ENCODE results near the gene HAUS8. TPM values are rescaled to one million over a fixed set of nuclear protein-coding genes. Genes with fewer than 3 reads are reported as not detected.

Gene HAUS8
- total and polyA plus RNA-seq, 10 of the 15 experiments (the other 5 are each of a cell fraction or from before 2014, with no cell fraction given) = 22.7 to 43.9 (median 34.4) TPM

DNA sequence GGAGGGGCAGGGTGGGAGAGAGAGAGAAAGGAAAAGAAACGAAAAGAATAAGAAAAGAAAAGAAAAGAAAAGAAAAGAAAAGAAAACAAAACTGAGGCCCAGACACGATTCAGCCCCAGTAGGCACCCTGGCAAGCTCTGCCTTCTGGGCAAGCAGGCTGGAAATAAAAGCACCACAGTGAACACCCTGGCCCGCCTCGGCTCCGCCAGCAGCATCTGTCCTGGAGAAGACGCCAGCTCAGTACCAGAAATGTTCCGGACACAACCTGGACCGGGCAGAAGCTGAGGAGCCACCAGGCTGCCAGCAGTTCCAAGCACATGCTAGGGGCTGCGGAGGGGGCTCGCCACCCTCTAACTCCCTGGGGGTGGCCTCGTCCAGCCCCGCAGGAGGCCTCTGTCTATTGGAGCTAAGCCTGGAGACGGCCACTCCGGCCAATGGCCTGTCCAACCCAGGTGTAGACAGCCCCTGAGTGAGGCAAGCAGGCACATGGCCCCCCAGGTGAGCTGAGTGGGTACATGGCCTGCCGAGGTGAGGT is 37.2 kb downstream of the HAUS8 start (continued):
- TF ChIP-seq NRF1 (conservative IDR thresholded peaks at IDR 0.05; ENCODE audit: low read depth, low read length) (no peak), TCF3 (IDR thresholded peaks at IDR 0.05; ENCODE audit: borderline replicate concordance, insufficient read depth, low read depth, low read length) (no peak), BRCA1 (IDR thresholded peaks at IDR 0.05; ENCODE audit: low read depth, low read length) (no peak), STAT1 (conservative IDR thresholded peaks at IDR 0.05) (no peak)
- TF ChIP-seq, protein P1, sequence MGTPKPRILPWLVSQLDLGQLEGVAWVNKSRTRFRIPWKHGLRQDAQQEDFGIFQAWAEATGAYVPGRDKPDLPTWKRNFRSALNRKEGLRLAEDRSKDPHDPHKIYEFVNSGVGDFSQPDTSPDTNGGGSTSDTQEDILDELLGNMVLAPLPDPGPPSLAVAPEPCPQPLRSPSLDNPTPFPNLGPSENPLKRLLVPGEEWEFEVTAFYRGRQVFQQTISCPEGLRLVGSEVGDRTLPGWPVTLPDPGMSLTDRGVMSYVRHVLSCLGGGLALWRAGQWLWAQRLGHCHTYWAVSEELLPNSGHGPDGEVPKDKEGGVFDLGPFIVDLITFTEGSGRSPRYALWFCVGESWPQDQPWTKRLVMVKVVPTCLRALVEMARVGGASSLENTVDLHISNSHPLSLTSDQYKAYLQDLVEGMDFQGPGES (IDR thresholded peaks at IDR 0.05) = no peak

DNA sequence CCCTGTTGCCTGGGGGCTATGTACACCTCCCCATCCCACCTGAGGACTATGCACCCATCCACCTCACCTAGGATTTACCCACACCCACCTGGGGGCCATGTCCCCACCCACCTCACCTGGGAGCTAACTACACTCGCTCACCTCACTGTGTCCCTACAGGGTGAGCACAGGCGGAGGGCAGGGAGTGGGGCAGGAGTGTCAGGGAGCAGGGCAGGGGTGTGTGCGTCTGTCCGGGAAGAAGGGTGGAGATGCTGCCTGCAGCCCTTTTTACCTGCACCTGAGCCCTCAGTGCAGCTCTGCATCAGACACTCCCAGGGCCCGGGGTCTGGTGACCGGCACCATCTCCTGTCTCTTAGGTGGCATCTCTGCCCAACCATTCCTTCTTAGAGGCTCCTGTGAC is 38.1 kb downstream of the HAUS8 start:
- in situ Hi-C loops (cut with MboI) (no loop called here), intact Hi-C loops (cut with micrococcal nuclease; ENCODE audit: unreplicated experiment) (no loop called here)
- no peak overlapping the region for H2AFZ ChIP-seq (ENCODE audit: control insufficient read depth, low read depth, low read length)
- no peak overlapping the region for H3K4me3 ChIP-seq
- ATAC-seq (no peak), DNase-seq (ENCODE audit: low read depth, low spot score) (no peak), FAIRE-seq (no peak)
- ChIA-PET SMC1A (ENCODE audit: uncharacterized antibody, unreplicated experiment) (no interaction called here), POLR2A (no interaction called here), CTCF (no interaction called here), RAD21 (ENCODE audit: unreplicated experiment) (no interaction called here)
- no peaks in the 10 kb centered on the region for H3K9me3 ChIP-seq (replicated peaks; ENCODE audit: control insufficient read depth, insufficient read depth, low read length)
- H3K36me3 ChIP-seq (ENCODE audit: control insufficient read depth in 2 of 2, insufficient read depth in 2 of 2, low read length in 1 of 2) = no peaks in the 10 kb centered on the region; a peak in 1 of 4 replicates
- no peak overlapping the region for H3K9ac ChIP-seq (ENCODE audit: control insufficient read depth, insufficient read depth, low read length)
- no peak for TF ChIP-seq RCOR1 (conservative IDR thresholded peaks at IDR 0.05; ENCODE audit: low read depth, low read length)
- TF ChIP-seq, protein P2, sequence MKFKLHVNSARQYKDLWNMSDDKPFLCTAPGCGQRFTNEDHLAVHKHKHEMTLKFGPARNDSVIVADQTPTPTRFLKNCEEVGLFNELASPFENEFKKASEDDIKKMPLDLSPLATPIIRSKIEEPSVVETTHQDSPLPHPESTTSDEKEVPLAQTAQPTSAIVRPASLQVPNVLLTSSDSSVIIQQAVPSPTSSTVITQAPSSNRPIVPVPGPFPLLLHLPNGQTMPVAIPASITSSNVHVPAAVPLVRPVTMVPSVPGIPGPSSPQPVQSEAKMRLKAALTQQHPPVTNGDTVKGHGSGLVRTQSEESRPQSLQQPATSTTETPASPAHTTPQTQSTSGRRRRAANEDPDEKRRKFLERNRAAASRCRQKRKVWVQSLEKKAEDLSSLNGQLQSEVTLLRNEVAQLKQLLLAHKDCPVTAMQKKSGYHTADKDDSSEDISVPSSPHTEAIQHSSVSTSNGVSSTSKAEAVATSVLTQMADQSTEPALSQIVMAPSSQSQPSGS (IDR thresholded peaks at IDR 0.05; ENCODE audit: low read length) = no peak
- TF ChIP-seq RAD21 (IDR thresholded peaks at IDR 0.05; ENCODE audit: insufficient read depth, low read depth, low read length) = no peak
- H3K27me3 ChIP-seq (replicated peaks in 1 of 2; ENCODE audit: control insufficient read depth in 2 of 2, insufficient read depth in 2 of 2, low read length in 1 of 2) = no peaks in the 10 kb centered on the region
- H3K4me2 ChIP-seq (ENCODE audit: control insufficient read depth, insufficient read depth) = no peak overlapping the region
- BruUV-seq (replicated peaks) = no TSS peak
- H4K20me1 ChIP-seq (ENCODE audit: control insufficient read depth, insufficient read depth) = no peaks in the 10 kb centered on the region
- 69% methylated on average over 6 of the region's 6 CpGs for WGBS (ENCODE audit: insufficient coverage, insufficient replicate concordance, low lambda C conversion rate, missing lambda C conversion rate)
- H3K27ac ChIP-seq (ENCODE audit: control insufficient read depth, insufficient read depth) = no peak overlapping the region
- H3K4me1 ChIP-seq (ENCODE audit: control insufficient read depth, insufficient read depth, low read length) = no peaks in the 10 kb centered on the region
- H3K79me2 ChIP-seq (ENCODE audit: control insufficient read depth, insufficient read depth, low read length) = no peaks in the 10 kb centered on the region
